Measurements from ENCODE around the gene TSPAN17.

Gene TSPAN17

DNA sequence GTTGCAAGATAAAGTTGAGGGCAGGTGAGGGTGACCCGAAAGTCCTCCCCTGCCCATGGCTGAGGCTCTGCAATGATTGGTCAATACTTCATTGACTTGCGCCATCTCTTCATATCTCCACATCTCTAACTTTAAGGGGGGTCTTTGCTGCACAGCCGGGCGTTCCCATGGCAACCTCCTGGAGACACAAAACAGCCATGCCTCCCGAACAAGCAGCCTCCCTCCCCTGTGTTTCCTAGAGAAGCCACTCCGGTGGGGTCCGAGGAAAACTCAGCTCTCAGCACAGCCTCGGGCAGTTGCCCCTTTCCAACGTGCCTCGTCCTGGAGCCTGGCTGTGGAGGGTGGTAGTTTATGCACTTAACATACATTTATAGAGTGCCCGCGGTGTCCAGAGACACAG lies 57.5 kb downstream of the TSPAN17 start:
- no peak for DNase-seq (ENCODE audit: low read depth in 2 of 2)
